ENCODE data around the gene PPFIA4.

- TF ChIP-seq CTCF (IDR thresholded peaks at IDR 0.05; ENCODE audit: borderline replicate concordance, extremely low read depth, low read length, poor library complexity, severe bottlenecking) (no peak), EZH2 (IDR thresholded peaks at IDR 0.05; ENCODE audit: borderline replicate concordance, low read depth, low read length, severe bottlenecking) (no peak)
Measured at GRCh38 chr1:203100516-203100869, 74.2 kb downstream of the PPFIA4 start.

All from DND-41 (cell line).